ENCODE results near the gene TP53TG5. TPM values are rescaled to one million over a fixed set of nuclear protein-coding genes. Genes with fewer than 3 reads are reported as not detected.

TP53TG5 gene
- total RNA-seq, 1 experiment from 2014 or later, result not detected

DNA sequence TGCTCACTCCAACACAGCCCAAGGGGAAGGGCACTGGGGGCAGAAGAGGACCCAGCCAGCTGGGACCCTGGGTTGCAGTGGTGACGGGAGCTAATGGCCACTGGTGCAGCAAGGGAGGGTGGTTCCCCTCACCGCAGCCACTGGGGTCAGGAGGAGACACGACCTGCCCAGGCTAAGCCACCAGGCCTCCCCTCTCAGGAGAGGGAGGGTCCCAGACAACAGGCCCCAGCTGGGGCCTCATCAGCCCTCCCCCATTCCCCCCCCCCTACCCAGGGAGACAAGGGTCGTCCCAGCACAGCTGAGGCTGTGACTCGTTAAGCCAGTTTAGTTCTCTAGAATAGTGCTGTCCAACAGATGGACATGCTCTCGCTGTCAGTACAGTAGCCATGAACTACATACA is 52.8 kb downstream of the TP53TG5 start:
- no peaks in the 10 kb centered on the region for H3K27me3 ChIP-seq (ENCODE audit: control insufficient read depth, insufficient read depth, low read length)
- POLR2A ChIA-PET, result no interaction called here
- no TSS peak for BruUV-seq (replicated peaks)
- peaks cover 6% of the 10 kb centered on the region for H3K4me1 ChIP-seq (ENCODE audit: control insufficient read depth, insufficient read depth, low read length)
- in situ Hi-C loops (cut with HindIII; ENCODE audit: low pct_unique_long_range_greater_than_20kb, low sequenced_read_pairs) (no loop called here), intact Hi-C loops (cut with micrococcal nuclease; ENCODE audit: unreplicated experiment) (loop anchor here (10.0 kb wide), 1 partner anchor 449 kb away; no protein-coding TSS in a partner anchor)
- peaks cover 16% of the 10 kb centered on the region for H3K36me3 ChIP-seq (ENCODE audit: control insufficient read depth, insufficient read depth, low read length)
- H3K4me3 ChIP-seq (ENCODE audit: low read depth in 2 of 2, low read length in 2 of 2), result no peak overlapping the region
- TF ChIP-seq REST (IDR thresholded peaks at IDR 0.05; ENCODE audit: insufficient read depth in 1 of 2, low read depth in 2 of 2, low read length in 1 of 2), result no peak
- TF ChIP-seq, protein P1, sequence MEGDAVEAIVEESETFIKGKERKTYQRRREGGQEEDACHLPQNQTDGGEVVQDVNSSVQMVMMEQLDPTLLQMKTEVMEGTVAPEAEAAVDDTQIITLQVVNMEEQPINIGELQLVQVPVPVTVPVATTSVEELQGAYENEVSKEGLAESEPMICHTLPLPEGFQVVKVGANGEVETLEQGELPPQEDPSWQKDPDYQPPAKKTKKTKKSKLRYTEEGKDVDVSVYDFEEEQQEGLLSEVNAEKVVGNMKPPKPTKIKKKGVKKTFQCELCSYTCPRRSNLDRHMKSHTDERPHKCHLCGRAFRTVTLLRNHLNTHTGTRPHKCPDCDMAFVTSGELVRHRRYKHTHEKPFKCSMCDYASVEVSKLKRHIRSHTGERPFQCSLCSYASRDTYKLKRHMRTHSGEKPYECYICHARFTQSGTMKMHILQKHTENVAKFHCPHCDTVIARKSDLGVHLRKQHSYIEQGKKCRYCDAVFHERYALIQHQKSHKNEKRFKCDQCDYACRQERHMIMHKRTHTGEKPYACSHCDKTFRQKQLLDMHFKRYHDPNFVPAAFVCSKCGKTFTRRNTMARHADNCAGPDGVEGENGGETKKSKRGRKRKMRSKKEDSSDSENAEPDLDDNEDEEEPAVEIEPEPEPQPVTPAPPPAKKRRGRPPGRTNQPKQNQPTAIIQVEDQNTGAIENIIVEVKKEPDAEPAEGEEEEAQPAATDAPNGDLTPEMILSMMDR (IDR thresholded peaks at IDR 0.05), result no peak
- no peak for TF ChIP-seq POLR2AphosphoS5 (IDR thresholded peaks at IDR 0.05; ENCODE audit: low read depth, low read length)
- no peak for TF ChIP-seq SIN3A (IDR thresholded peaks at IDR 0.05; ENCODE audit: borderline replicate concordance, insufficient read depth, low read depth, low read length)
- TF ChIP-seq TCF7L2 (IDR thresholded peaks at IDR 0.05; ENCODE audit: low read depth, low read length), result no peak
- CTCF ChIA-PET, result no interaction called here
- DNase-seq (ENCODE audit: low read depth, low spot score) (no peak), ATAC-seq (no peak)
- H3K27ac ChIP-seq (ENCODE audit: low read length), result no peak overlapping the region
- no peaks in the 10 kb centered on the region for H3K9me3 ChIP-seq (ENCODE audit: control insufficient read depth, insufficient read depth, low read depth, low read length)

DNA sequence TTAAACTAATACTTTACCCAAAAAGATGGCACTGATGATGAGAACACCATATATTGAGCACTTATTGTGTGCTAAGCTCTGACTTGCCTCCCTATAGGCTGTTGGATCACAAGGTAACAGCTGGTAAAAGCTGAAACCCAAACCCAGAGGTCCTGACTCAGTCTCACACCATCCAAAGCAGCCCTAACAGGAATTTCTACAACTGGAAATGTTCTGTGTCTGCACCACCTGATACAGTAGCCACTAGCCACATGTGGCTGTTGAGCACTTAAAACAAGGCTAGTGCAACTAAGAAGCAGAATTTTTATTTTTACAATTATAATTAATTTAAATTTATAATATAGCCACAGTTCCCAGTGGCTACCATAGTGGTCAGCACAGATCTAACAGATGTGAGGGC is 54.4 kb downstream of the TP53TG5 start:
- 0 out of 2 replicates have a peak, but pooled peaks cover 7% of the 10 kb centered on the region for H3K36me3 ChIP-seq (ENCODE audit: control insufficient read depth, insufficient read depth, low read length)
- no TSS peak for BruUV-seq (replicated peaks)
- 0 out of 2 replicates have a peak, but pooled peaks have one; percentile 15 for ATAC-seq

More for the DNA sequence above, 54.4 kb downstream of the TP53TG5 start:
- ChIA-PET POLR2A (no interaction called here), CTCF (interaction anchor here (0.6 to 1.5 kb wide), 3 partner anchors 12 to 445 kb away, joined by 3 to 10 read pairs (median 3); no protein-coding TSS in a partner anchor)
- in situ Hi-C loops (cut with HindIII; ENCODE audit: low pct_unique_long_range_greater_than_20kb, low sequenced_read_pairs), result no loop called here
- no peaks in the 10 kb centered on the region for H3K27me3 ChIP-seq (ENCODE audit: control insufficient read depth, insufficient read depth, low read length)
- no peak overlapping the region for H3K4me3 ChIP-seq (ENCODE audit: low read depth in 2 of 2, low read length in 2 of 2)
- no peak for DNase-seq (ENCODE audit: low read depth, low spot score)
- H3K9me3 ChIP-seq (ENCODE audit: control insufficient read depth, insufficient read depth, low read depth, low read length), result no peaks in the 10 kb centered on the region
- peaks cover 6% of the 10 kb centered on the region for H3K4me1 ChIP-seq (ENCODE audit: control insufficient read depth, insufficient read depth, low read length)
- no peak overlapping the region for H3K27ac ChIP-seq (ENCODE audit: low read length)
- intact Hi-C loops (cut with micrococcal nuclease; ENCODE audit: unreplicated experiment), result loop anchor here (5.0 to 10.0 kb wide), 2 partner anchors 114 to 451 kb away; no protein-coding TSS in a partner anchor
- TF ChIP-seq SIN3A (IDR thresholded peaks at IDR 0.05; ENCODE audit: borderline replicate concordance, insufficient read depth, low read depth, low read length) (no peak), POLR2AphosphoS5 (IDR thresholded peaks at IDR 0.05; ENCODE audit: low read depth, low read length) (no peak; the same call in 1 of the 2 replicates), TCF7L2 (IDR thresholded peaks at IDR 0.05; ENCODE audit: low read depth, low read length) (no peak), REST (IDR thresholded peaks at IDR 0.05; ENCODE audit: insufficient read depth in 1 of 2, low read depth in 2 of 2, low read length in 1 of 2) (no peak)
- TF ChIP-seq, protein P1 (IDR thresholded peaks at IDR 0.05), result no peak

Data from Panc1 (cell line).